Measurements from ENCODE around the gene LIN7A.

DNA sequence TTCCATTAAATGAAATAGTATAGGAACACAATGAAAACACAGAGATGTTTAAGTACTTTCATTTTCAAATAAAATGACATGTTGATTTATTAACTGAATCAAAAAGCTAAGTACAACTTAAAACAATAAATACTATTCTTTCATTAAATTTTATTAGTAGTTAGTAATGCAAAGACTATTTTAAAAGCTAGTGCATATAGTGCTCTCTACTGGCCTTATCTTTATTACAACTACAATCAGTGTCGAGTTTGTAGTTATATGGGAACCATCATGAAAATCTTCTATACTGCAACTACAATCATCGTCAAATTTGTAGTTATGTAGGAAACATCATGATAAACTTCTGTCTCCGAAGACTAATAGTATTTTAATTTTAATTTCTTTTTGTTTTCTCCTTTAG, 8.9 kb upstream of the LIN7A start:
- TF ChIP-seq, protein P1, sequence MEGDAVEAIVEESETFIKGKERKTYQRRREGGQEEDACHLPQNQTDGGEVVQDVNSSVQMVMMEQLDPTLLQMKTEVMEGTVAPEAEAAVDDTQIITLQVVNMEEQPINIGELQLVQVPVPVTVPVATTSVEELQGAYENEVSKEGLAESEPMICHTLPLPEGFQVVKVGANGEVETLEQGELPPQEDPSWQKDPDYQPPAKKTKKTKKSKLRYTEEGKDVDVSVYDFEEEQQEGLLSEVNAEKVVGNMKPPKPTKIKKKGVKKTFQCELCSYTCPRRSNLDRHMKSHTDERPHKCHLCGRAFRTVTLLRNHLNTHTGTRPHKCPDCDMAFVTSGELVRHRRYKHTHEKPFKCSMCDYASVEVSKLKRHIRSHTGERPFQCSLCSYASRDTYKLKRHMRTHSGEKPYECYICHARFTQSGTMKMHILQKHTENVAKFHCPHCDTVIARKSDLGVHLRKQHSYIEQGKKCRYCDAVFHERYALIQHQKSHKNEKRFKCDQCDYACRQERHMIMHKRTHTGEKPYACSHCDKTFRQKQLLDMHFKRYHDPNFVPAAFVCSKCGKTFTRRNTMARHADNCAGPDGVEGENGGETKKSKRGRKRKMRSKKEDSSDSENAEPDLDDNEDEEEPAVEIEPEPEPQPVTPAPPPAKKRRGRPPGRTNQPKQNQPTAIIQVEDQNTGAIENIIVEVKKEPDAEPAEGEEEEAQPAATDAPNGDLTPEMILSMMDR (IDR thresholded peaks at IDR 0.05), result peak in 3 of 6 experiments; percentile 30 to 51 (median 43)
- TF ChIP-seq POLR2A (IDR thresholded peaks at IDR 0.05), result no peak
